HG02623 (cell line): ENCODE measurements around the gene CHP1.
"Not testable (repeated sequence)": the region's sequence is repeated elsewhere in the genome, so short reads cannot be mapped to it uniquely, and the experiment has no call there.

ENCODE experiments used
- ATAC-seq: cut with Tn5 transposase; IDR thresholded peaks from one replicate; pipeline ENCODE4 v1.9.1; 2021; ENCODE audit warnings: moderate library complexity; ENCODE audit not compliant: unreplicated experiment

Gene CHP1

DNA sequence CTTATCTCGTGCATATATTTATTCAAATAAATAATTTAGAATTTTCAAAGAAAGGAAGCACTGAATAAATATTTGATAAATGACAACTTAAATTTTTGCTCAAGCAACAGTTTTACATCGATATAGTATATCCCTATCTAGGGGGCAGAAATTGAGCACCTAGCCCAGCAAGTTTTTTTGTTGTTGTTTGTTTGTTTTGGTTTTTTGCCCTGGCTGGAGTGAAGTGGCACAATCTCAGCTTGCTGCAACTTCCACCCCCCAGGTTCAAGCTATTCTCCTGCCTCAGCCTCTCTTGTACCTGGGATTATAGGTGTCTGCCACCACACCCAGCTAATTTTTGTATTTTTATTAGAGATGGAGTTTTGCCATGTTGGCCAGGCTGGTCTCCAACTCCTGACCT lies 58.9 kb downstream of the CHP1 start:
- ATAC-seq: no peak

- ATAC-seq: peak; percentile 77
Observed at GRCh38 chr15:41291065-41291631, 60.1 kb downstream of the CHP1 start.

DNA sequence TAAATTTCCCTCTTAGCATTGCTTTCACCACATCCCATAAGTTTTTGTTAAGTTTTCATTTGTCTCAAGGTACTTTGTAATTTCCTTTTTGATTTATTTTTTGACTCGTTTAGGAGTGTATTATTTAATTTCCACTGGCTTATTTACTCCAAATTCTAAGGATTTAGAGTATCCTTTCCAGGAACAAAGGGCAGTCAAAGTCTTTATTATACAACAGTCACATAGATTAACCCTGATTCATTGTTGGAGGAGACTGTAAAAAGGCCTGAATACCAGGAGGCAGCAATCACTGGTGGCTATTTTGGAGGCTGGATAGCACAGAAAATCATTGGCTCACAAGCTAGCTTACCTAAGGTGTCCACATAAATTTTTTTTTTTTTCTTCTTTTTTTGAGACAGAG lies 61.5 kb downstream of the CHP1 start:
- no peak for ATAC-seq

DNA sequence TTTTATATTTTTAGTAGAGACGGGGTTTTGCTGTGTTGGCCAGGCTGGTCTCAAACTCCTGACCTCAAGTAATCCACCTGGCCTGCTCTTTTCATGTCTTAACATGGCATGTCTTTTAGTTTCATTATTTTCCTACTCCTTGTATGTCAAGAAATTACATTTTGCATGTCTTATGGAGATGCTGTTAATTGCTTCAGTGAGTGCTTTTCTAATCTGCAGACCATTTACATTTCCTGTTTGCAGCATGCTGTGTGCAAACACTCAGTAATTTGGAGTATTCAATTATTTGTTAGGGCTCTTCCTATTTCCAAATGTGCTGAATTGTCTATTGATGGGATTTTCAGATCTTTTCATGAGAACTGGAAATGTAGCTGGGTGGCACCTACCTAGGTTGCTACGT lies 70.1 kb downstream of the CHP1 start:
- not testable (repeated sequence) for ATAC-seq

GRCh38 chr15:41301587-41301986 lies 70.5 kb downstream of the CHP1 start:
- ATAC-seq: no peak

GRCh38 chr15:41304149-41304770 lies 73.2 kb downstream of the CHP1 start:
- ATAC-seq: no peak

DNA sequence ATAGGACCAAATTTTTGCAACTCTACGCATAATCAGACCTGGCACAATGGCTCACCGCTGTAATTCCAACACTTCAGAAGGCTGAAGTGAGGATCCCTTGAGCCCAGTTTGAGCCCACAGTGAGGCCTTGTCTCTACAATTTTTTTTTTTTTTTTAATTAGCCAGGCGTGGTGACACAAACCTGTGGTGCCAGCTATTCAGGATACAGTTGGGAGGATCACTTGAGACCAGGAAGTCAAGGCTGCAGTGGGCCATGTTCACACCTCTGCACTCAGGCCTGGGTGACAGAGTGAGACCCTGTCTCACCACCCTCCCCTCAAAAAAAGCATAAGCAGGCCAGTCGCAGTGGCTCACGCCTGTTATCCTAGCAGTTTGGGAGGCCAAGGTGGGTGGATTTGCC lies 76.6 kb downstream of the CHP1 start:
- ATAC-seq: no peak

GRCh38 chr15:41309226-41309905 lies 78.3 kb downstream of the CHP1 start:
- no peak for ATAC-seq

GRCh38 chr15:41320805-41321330 lies 89.8 kb downstream of the CHP1 start:
- ATAC-seq: not testable (repeated sequence)

- no peak for ATAC-seq
Observed at GRCh38 chr15:41323611-41324010, 92.5 kb downstream of the CHP1 start.

- no peak for ATAC-seq
Observed at GRCh38 chr15:41331281-41331680, 100.2 kb downstream of the CHP1 start.
